Measurements from ENCODE around the gene KDM3B.
"Not testable (repeated sequence)": the region's sequence is repeated elsewhere in the genome, so short reads cannot be mapped to it uniquely, and the experiment has no call there.

KDM3B gene

DNA sequence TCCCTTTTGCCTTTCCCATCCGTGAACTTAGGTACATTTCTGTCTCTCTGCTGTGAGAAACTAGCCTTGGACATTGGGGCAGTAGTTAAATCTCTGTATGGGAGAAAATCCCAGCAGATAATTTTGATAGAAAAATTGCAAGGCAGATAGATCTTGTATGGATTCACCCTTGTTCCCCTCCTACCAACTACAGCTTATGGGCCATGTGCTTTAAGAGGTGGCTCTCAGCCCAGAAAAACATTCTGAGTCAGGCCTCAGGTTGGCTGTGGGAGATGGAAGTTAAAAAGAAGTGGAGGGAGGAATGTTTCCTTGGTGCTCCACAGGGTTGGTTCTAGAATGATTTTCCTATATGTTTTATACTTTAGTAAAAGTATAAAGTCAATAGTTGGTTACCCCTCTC is 1.4 kb upstream of the KDM3B start:
- no peak for DNase-seq

DNA sequence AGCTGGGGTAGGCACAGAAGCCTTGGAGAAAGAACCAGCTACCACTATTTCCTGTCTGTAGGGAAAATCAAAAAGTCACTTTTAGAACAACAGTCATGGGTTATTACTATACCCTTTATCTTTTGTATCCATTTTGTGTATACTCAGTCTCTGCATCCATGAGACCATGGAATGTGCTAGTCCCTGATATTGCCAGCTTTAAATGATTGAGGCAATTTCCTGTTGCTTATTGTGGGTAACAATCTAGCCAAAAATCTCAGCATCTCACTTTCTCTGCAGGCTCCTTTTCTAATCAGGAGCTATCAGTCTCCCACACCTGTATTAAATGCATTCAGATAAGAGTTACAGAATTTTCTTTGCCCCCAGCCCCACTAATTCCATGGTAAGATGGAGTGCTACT is 968 bp upstream of the KDM3B start:
- DNase-seq, result no peak

DNA sequence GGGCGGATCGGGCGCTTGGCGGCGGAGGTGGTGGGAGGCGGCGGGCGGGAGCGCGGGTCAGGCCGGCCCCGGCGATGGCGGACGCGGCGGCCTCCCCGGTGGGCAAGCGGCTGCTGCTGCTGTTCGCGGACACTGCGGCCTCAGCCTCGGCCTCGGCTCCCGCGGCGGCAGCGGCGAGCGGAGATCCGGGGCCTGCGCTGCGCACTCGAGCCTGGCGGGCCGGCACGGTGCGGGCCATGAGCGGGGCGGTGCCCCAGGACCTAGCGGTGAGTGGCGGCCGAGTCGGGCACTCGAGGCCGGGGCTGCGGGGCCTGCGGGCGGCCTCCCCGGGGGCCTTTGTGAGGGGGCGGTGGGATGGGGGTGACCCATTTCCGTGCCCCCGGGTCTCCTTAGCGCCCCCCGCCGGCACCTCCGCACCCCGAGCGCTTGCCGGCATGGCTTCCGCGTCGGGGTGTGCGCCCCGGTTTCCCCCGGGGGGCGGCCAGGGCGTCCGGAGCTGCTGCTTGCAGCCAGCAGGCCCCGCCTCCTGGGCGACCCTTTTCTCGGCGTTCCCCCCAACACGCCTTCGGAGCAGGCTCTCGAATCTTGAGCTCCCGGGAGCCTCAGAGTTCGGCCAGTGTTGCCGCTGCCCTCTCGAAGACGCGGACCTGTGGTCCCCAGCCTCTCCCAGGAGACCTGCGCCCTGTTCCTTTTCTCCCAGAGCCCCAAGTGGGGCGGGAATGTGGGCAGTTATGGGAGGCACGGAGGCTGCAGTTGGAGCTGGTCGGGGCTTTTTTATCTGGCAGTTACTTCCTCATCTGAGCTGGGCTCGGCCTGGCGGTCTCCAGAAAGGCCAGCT is 456 bp downstream of the KDM3B start:
- DNase-seq, result peak; percentile 80

DNA sequence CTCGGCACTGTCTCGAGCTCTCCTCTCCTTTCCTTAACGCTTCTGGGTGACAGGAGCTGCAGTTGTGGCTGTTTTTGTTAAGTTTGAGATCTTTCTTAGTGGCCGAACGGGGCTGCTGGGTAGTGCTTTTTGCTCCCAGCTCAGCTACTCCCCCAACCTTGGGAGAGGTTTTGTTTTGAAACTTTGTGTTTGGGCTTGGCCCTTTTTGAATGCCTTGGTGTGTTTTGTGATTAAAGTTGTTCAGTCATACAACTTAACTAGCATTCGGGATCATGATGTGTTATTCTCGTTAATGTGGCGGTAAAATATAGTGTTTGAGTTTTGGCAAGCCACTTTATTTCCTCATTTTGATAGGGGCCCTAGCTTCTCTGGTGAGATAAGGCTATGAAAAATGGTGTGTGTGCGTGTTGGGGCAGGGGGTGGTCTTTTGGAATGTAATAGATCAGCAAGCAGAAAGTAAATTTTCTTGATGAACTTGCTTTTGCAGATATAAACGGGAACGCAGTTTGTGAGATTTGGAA is 1.1 kb downstream of the KDM3B start:
- DNase-seq, result no peak

DNA sequence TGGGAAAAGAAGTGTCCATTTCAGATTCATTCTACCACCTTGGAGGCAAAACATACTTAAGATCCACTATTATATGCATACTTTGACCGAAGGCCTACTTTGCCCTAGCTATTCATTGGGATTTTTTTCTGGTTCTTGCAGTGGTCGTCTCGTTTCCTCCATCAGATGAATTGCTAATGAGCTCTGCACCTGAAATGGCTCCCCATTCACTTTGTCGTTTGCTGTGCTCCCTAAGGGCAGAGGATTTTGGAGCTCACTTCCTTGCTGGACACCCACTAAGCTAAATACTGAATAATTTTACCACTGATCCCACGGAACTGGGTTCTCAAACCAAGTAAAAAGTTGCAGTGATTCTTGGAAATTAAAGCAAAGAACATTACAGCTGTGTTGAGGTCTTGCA is 1.9 kb downstream of the KDM3B start:
- DNase-seq, result no peak

DNA sequence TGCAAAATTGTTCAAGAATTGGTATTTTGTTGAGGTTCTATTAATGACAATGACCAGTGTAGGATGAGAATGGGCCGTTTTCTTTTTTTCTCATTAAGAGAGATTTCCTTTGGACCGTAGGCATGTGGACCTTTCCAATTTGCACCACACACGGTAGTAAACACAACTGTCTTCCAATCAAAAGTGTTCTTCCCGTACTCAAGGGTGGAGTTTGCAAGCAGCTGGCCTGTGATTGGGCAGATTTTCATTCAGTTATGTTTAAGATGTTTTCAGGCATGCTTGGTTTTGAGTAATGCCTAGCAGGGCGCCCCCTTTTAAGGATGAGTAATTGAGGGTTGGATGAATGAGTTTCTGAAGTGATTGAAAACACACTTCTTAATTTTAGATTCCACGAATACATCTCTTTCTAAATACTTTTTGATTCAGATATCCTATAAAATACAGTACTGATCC is 2.5 kb downstream of the KDM3B start:
- no peak for DNase-seq

DNA sequence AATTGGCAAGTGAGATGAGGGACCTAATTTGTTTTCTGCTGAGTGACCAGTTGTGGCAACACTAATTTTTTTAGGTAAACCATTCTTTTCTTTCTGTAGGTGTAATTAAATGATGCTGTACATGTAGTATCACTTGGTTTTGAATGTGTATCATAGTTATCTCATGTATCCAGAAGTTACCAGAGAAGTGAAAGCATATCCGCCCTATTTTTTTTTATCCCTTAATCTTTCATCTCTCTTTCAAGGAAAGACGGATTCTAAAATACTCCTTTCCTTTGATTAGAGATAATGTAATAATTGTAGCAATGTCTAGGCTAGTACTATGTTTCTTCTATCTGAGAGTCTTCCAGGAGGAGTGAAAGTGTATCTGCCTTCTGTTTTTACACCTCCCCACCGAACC is 7.1 kb downstream of the KDM3B start:
- DNase-seq, result no peak

DNA sequence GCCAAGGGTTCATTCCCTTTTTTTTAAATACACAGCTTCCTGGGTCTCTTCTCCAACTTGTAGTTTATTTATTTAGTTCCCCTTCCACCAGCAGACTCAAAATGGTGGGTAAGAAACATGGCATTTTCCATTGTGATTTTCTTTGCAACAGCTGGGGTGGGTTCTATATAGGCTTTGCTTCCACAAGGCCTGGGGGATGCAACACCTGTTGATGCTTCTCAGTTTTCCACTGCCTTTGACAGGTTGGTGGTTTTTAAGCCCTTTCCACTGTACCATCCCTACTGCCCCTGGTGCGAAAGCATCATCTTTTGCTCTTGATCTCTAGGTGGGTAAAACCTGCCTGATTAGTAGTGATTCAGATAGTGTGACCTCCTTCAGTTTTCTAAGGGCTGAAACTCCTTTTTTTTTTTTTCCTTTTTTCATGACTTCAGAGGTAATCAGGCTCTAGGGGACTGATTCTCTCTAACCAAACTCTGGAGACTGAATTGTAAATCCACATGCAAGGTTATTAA is 8.5 kb downstream of the KDM3B start:
- no peak for DNase-seq

DNA sequence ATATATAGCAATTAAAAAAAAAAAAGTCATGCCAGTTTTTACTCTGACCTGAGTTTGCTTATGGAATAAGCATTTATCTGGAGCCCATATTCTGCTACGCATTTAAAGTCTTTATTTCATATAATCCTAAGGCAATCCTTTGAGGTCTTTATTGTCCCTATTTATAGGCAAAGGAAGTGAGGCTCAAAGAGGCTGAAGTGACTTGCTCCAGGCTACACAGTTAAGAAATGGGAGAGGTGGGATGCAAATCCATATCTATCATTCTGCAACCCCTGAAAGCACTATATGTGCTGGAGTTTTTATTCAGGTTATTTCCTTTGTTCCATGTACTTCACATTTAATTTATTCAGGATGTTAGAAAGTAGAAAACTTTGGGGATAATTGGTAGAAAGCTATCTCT is 12.1 kb downstream of the KDM3B start:
- DNase-seq, result no peak

DNA sequence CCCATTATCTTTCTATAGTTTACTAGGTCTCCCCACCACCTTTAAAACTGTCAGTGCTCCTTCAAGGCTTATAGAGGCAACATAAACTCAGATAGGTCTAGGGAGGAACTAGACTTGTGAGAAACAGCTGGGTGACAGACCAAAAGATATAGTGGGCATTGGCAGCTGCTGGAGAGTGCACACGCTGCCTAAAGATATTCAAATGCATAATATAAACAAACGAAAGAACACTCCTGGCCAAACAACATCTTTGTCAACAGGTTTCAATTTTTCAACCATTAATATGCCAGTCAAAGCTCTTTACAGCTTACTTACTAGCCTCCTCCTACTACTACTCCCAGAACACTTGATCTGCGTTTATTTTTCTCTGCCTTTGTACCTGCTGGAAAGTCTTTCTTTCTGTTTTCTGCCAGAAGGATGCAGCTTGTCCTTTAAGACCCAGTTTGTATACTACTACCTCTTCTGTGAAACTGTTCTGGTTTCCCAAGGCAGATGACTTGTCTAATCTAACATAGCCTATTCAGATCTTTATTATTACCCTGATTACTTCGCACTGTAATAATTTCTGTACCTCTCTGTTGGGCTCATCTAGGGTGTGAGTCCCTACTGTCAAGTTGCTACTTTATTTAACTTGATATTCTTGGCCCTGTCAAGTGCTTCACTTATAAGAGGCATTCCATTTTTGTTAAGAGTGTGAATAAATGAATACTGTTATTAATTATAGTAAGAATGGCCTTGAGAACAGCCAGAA is 14.3 kb downstream of the KDM3B start:
- no peak for DNase-seq

DNA sequence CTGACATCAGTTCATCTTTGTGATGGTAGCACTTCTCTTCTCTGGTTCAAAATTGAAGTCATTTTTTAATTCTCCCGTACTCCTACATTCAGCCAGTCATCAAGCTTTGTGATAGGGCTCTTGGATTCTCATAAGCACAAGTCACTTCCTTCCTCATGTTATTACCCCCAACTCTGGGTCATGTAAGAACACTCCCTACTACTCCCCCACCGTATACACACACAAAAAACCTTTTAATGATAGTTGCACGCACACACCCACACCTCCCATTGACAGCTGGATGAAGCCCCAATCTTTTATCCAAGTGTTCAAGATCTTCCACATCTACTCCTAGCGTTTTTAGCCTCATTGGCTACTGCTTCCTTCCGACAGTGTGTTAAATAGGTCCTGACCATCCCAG is 16.8 kb downstream of the KDM3B start:
- DNase-seq, result no peak

DNA sequence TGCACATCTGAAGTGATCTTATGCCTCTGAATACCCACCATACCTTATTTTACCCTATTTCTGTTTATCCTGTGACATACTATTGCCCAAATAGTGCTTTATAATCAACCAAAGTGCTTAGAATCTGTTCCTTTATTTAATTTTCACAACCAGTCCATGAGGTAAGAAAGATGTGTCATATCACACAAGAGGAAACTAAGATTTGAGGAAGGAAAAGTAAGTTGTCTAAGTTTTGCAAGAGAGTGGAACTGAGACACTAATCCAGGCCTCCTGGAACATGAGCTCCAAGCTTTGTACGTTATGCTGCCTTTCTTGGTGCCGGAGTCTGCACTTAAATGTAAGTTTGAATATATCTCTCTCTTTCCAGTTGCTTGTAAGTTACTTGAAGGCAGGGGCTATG is 17.2 kb downstream of the KDM3B start:
- DNase-seq, result no peak

DNA sequence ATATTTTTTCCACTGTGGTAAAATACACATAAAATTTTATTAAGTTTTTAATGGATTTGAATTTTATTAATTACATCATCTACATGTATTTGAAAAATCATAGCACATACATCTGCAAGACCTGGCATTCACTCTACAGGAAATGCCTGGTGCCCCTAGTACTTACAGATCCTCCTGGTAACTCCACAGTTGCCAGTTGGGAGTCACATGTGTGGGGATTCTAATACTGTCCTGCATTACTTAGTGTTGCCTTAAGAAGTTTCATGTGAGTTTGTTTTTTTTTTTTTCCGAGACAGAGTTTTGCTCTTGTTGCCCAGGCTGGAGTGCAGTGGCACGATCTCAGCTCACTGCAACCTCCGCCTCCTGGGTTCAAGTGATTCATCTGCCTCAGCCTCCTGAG is 18.1 kb downstream of the KDM3B start:
- no peak for DNase-seq

DNA sequence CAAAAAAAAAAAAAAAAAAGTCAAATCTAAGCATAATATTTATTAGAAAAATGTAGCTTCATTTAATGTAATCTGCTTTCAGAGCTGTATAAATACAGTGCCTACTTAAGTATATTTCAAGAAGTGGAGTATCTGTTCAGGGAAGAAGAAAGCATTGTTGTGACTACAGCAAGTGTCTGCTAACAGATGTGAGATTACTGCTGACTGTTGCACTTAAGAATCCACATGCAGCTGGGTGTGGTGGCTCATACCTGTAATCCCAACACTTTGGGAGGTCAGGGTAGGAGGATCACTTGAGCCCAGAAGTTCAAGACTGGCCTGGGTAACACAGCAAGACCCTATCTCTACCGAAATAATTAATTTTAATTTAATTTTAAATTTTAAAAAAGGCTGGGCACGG is 19.0 kb downstream of the KDM3B start:
- no peak for DNase-seq

DNA sequence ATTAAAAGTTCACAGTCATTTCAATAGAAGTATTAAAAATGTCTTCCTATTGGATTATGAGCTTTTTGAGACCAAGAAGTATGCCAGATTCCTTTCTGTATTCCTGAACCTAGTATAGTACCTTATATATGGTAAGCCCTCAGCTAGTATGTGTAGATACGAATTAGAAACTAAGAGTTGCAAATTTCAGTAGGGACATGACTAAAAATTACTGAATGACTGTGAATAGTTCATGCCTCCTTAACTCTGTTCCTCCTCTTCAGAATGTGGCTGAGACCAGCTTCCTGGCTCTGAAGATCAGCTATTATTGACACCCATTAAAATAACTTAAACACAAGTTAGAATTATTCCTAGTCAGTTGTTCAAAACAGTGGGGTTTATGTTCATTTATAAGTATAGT is 19.7 kb downstream of the KDM3B start:
- DNase-seq, result no peak

DNA sequence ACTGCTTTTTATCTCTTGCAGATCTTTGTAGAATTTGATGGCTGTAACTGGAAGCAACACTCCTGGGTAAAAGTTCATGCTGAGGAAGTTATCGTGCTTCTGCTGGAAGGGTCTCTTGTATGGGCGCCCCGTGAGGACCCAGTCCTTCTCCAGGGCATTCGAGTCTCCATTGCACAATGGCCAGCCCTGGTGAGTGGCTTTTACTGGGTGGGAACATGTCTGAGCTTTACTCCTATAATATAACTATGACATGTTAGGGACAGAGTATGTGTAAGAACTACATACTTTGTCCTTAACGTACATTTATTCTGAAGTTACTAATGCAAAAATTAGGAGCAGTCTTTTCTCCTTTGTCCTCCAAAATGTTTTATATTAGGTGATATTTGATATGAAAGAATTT is 20.2 kb downstream of the KDM3B start:
- no peak for DNase-seq

DNA sequence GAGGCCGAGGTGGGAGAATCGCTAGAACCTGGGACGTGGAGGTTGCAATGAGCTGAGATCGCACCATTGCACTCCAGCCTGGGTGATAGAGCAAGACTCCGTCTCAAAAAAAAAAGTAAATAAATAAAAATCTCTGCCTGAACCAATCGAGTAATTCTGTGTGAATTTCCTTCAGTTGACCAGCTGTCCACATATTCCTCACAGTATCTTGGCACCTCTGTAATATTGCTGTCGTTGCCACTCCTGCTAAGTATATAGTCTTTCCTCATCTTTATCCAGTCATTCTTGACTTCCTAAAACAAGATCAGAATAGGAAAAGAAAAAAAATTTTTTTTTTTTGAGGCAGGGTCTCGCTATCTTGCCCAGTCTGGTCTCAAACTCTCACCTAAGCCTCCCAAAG is 29.9 kb downstream of the KDM3B start:
- no peak for DNase-seq

DNA sequence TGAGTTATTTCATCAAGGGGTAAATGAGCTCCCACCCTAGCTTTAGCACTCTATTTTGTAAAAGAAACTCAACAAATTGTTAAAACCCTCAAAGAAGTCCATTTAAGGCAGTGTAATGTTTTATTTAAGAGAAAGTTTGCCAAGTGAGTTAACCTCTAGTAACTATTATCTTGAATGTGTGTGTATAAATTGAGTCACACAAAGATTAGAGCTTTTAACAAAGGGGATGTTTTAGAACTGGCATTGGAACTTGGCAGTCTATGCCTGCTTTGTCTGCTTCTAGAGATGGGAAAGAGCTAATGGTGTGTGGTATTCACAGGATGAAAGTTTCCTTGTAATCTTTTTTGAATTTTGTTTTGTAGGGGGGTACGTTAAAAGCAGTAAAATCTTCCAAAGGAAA is 33.2 kb downstream of the KDM3B start:
- DNase-seq, result no peak

DNA sequence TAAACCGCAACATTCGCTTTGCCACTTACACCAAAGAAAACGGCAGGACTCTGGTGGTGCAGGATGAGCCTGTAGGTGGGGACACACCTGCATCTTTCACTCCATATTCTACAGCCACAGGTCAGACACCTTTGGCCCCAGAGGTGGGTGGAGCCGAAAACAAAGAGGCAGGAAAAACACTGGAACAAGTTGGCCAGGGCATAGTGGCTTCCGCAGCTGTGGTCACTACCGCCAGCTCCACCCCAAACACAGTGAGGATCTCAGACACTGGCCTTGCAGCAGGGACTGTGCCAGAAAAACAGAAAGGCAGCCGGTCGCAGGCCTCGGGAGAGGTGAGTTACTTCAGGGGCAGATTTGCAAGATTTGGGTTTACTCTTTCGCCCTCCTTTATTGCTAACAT is 33.8 kb downstream of the KDM3B start:
- DNase-seq, result no peak

DNA sequence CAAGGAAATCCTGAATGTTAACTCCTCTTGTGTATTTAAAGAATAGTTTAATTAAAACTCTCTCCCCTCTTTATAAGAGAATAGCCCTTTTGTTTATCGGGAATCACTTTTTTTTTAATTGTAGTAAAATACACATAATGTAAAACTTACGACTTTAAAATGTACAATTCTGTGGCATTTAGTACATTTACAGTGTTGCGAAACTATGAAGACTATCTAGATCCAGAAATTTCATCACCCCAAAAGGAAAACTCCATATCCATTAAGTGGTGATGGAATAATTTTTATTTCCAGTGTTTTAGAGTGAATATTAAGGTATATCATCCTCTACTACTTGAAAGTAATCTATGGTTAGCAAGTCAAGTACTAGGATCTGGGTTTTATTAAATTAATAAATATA is 36.8 kb downstream of the KDM3B start:
- DNase-seq, result no peak

DNA sequence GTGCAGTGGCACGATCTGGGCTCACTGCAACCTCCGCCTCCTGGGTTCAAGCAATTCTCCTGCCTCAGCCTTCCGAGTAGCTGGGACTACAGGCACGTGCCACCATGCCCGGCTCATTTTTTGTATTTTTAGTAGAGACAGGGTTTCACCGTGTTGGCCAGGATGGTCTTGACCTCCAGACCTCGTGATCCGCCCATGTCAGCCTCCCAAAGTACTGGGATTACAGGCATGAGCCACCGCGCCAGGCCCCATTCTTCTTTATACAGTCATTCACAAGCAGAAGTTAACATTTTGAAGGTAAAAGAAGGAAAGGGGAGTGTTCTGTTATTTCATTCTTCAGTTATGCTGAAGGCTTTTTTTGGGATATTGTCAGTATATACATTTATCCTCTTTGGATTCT is 37.4 kb downstream of the KDM3B start:
- DNase-seq, result not testable (repeated sequence)

DNA sequence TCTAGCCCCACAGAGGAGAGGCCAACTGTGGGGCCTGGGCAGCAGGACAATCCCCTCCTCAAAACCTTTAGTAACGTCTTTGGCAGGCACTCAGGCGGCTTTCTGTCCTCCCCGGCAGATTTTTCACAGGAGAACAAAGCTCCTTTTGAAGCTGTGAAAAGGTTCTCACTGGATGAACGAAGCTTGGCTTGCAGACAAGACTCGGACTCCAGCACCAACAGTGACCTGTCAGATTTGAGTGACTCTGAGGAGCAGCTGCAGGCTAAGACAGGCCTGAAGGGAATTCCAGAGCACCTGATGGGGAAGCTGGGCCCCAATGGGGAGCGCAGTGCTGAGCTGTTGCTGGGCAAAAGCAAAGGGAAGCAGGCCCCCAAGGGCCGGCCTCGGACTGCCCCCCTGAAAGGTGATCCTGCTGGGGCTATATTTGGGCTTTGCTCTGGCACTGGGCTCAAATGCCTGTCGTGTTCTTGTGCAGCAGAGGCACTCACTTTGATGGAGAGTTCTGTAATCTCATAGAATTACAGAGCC is 39.4 kb downstream of the KDM3B start:
- DNase-seq, result no peak

DNA sequence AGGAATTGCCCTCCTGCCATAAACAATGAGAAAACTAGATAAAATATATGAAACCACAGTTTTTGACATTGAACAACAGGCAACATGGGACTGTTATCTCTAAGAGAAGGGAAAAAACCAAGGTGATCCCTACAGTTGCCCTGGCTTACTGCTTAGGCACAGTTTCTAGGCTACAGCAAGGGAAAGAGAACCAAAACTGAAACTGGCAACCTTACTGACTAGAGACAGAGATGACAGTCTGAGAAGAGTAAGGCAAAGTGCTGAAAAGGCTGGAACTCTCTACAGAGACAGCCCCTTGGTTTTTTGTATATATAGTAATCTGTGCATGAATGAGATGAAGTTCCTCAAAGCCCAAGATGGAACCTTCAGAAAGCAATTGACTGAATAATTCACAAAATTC is 50.2 kb downstream of the KDM3B start:
- no peak for DNase-seq

DNA sequence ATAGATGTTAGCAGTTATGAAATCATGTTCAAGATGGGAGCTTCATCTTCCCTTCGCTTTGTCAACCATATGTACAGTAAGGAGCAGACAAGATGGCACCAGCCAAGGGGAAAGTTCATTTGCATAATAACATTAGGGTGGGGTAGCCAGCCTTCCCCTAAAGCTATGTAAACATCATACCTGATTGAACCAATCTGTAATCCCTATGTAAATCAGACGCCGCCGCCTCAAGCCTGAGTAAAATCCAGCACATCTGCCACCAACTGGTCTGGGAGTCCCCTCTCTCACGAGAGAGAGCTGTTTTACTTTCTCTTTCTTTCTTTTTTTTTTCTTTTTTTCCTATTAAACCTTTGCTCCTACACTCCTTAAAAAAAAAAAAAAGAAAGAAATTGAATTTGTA is 55.5 kb downstream of the KDM3B start:
- no peak for DNase-seq

Measured in islet precursor cell (in vitro differentiated cells).